ENCODE results near the gene PHLPP1.

PHLPP1 gene

GRCh38 chr18:62850619-62851306 is 135.4 kb downstream of the PHLPP1 start:
- no peak for DNase-seq (ENCODE audit: low read depth)

GRCh38 chr18:62852851-62853250 is 137.5 kb downstream of the PHLPP1 start:
- DNase-seq (ENCODE audit: low read depth), result peak; percentile 70

DNA sequence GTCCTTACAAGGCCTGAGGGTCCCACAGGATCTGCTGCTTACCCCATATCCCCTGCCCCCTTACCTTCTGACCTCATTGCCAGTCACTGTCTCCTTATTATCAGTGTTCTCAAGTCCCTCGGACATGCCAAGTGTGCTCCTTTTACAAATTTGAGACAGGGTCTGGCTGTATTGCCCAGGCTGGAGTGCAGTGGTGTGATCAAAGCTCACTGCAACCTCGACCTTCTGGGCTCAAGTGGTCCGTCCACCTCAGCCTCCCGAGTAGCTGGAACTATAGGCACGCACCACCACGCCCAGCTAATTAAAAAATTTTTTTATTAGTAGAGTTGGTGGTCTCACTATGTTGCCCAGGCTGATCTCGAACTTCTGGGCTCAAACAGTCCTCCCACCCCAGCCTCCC is 141.0 kb downstream of the PHLPP1 start:
- DNase-seq (ENCODE audit: low read depth), result no peak

- no peak for DNase-seq (ENCODE audit: low read depth)
Observed at GRCh38 chr18:62857263-62857976, 142.1 kb downstream of the PHLPP1 start.

- no peak for DNase-seq (ENCODE audit: low read depth)
Observed at GRCh38 chr18:62860062-62860461, 144.7 kb downstream of the PHLPP1 start.

DNA sequence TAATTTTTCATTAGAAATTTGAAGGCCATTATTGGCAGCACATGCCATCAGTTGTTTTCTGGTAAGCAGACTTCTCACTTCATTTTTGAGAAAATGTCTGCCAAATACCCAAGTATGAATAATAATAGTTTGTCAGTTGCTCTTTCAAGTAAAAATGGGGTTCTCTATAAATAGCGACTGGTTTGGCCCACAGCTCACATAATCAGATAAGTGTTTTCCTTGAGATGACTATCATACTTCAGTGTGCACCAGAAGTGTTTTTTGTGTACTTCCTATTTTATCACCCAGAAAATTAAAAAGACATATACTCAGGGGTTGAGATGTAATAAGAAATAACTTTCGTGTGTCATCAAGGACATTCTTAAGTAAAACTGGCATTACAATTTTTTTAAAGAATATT is 147.1 kb downstream of the PHLPP1 start:
- DNase-seq (ENCODE audit: low read depth), result no peak

DNA sequence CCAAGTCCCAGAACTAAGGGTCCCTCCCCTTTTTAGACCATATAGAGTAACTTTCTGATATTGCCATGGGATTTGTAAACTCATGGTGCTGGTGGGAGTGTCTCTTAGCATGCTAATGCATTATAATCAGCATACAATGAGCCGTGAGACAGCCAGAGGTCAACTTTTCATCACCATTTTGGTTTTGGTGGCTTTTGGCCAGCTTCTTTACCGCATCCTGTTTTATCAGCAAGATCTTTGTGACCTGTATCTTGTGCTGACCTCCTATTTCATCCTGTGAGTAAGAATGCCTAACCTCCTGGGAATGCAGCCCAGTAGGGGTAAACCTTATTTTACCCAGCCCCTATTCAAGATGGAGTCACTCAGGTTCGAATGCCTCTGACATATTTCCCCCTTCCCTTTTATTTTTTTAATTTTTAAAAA is 148.2 kb downstream of the PHLPP1 start:
- peak; percentile 94 for DNase-seq (ENCODE audit: low read depth)

DNA sequence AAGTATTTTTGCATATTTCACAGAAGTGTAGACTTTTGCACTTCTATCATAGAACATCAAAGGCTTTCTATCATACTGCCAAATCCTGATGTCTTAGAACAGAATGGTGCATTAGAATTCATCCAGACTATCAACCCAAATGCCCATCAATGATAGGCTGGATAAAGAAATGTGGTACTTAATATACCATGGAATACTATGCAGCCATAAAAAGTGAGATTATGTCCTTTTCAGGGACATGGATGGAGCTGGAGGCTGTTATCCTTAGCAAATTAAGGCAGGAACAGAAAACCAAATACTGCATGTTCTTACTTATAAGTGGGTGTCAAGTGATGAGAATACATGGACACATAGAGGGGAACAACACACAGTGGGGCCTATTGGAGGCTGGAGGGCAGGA is 150.2 kb downstream of the PHLPP1 start:
- no peak for DNase-seq (ENCODE audit: low read depth)

DNA sequence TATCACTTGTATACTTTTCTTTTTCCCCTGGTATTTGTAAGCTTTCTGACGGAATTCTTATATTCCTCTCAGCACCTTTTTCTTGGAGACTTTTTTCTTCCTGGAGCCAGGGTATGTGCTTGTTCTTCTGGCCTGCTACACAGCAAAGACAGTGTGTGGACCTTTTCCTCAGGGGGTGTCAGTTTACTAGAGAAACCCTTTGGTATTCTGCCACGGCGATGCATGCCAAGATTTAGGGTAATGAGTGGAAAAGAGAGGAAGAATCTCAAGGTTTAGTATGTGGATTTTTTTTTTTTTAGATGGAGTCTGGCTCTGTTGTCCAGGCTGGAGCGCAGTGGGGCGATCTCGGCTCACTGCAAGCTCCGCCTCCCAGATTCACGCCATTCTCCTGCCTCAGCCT is 152.2 kb downstream of the PHLPP1 start:
- no peak for DNase-seq (ENCODE audit: low read depth)

- no peak for DNase-seq (ENCODE audit: low read depth)
Observed at GRCh38 chr18:62868645-62869044, 153.3 kb downstream of the PHLPP1 start.

- no peak for DNase-seq (ENCODE audit: low read depth)
Observed at GRCh38 chr18:62870643-62871042, 155.3 kb downstream of the PHLPP1 start.

- no peak for DNase-seq (ENCODE audit: low read depth)
Observed at GRCh38 chr18:62875323-62875722, 160.0 kb downstream of the PHLPP1 start.

DNA sequence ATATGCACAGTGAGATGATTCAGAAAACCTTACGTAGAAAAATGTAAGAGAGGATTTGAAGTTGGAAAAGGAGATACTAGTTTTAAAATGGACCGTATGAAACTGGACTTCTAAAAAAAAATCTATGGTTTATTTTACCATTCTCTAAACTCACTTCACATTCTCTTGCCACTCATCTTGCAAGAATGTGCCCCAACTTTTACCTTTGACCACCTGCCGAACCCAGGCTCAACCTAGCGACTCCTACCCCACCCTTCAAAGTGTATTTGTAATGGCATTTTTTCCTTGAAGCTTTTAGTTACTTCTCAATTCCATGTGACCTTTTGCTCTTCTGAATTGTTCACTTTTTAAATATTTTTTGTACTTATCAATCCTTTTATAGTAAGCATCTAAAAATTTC is 160.8 kb downstream of the PHLPP1 start:
- no peak for DNase-seq (ENCODE audit: low read depth)

DNA sequence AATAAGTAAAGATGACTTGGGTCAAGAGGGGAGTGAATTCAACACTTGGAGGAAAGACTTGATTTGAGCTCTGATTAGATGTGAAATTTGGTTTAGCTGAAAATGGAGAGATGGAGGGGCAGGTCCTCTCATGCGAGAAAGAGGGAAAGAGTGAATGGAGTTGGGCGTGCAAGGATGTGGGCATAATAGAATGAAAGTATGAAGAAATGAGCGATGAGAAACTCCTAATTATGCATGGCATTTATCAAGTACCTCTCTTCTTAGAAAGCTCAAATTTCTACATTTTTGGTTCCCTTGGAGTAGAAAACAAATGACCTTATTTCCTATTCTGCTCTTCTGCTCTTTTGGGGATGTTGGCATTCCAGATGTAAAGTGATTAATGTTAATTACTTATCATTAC is 161.5 kb downstream of the PHLPP1 start:
- no peak for DNase-seq (ENCODE audit: low read depth)

DNA sequence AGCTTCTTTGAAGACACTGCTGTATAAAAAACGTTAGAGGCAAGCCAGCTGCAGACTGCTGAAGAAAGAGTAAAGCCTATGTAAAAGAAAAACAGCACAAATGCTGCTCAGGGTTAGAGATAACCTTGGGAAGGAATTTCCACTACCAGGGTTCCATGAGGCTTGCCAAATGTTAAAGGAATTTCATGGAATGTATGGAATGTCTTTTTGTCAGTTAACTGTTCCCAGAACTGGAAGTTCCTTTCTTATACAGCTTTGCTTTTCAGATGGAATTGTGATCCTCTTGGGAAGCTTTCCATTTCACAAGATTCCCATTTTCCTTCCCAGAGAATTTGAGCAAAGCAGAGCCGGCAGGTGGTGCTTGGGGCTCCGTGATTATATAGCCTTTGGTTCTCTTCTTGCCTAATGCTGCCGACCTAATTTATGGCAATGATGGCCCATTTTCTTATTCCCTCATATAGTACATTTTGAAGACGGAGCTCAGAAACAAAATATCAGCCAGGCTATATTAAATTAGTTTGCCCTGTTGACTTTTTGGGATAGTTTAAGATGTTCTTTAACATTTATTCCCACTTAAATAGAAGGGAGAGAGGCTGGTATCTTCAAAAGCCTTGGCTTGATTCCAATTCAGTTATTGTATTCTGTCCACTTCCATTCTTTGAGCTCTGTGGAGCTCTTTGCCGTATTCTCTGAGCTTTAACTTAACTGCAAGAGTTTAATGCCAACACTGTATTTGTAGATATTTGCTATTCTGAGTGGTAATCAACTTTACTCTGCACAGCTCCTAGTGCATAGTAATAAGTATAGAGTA is 162.3 kb downstream of the PHLPP1 start:
- peak; percentile 43 for DNase-seq (ENCODE audit: low read depth)

DNA sequence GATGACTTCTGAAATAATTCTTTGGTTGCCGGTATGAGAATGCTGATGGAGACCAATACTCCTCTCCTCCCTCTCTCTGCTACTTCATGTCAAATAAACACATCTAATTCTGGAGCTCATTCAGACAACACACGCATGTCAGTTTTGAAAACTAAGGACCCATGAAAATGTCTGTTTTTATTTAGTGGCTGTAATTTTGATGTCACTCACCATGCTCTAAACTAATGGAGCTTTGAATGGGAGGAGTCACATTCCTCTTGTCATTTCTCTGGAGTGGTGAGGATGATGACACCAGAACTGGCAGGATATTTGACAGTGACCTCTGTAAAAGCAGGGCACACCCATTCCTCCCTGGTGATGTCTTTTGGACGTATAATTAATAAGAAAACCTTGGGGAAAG is 163.0 kb downstream of the PHLPP1 start:
- no peak for DNase-seq (ENCODE audit: low read depth)

- DNase-seq (ENCODE audit: low read depth), result no peak
Observed at GRCh38 chr18:62880034-62880433, 164.7 kb downstream of the PHLPP1 start.

- DNase-seq (ENCODE audit: low read depth), result no peak
Observed at GRCh38 chr18:62880673-62881364, 165.5 kb downstream of the PHLPP1 start.

DNA sequence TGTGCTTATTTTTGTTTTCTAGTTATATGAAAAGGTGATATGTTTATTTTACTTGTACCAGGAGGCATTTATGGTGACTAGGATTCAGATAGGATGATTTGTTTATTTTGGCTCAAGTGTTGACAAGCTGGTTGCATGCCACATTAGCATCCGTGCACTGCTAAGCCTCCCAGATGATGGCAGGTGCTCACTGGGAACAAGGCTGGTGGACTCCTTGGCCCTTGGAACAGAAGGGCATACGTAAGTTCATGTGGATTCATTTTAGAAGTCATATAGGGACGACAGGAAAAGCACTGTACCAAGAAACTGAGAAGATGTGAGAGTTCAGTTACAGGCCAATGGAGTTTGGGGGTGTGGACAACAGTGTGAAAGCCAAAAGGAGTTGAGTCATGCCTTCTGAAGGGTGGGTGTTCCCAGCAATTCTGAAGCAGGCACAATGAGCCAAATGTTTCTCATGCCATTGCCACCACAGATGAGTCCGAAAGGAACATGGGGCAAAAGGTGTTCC is 166.2 kb downstream of the PHLPP1 start:
- DNase-seq (ENCODE audit: low read depth), result peak; percentile 92

DNA sequence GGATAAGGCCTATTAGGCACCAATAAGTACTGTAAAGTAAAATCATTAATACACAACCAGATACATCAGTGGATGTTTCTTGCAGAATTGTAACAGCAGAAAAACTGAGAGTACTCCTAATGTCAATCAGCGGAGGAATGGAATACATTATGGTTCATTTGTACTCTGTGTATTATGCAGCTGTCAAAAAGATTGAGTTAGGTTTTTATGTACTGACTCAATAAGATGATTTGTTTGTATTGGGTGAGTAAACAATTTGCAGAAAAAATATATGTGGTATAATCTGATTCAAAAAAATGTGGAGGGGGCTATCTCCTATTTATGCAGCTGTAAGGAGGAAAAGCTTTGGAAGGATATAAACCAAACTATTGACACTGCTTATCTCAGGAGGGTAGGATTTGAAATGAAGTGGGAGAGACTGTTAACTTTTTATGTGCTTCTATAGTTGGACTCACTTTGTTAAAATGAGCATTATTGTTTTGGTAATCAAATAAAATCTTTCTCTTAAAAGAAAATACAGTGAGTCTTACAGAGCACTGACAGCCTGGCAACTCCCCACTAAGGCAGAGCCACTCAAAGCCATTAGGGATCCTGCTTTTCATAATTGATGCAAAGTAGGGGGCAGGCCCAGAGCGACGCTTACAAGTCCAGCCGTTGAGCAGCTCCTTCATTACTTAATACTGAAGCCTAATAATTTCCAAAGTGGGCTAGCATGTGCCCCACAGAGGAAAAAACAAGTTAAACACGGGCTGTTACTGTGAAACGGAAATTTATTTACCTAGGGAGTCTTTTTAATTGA is 168.8 kb downstream of the PHLPP1 start:
- DNase-seq (ENCODE audit: low read depth), result no peak

DNA sequence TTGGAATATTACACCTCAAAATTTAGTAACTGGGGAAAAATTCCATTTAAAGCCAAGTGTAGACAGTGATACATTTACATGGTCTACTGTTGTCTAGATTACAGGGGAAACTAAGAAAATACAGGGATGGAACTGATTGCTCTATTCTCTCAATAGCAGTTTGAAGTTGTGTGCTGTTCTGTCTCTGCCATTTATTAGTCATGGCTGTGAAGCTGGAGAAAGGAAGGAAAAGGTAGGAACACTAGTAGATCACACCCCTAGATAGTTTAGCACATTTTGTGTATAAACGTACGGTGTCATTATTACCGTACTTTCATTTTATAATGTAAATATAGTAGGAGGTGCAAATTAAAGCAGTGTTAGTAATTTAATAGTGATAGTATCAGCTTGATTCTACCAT is 170.5 kb downstream of the PHLPP1 start:
- DNase-seq (ENCODE audit: low read depth), result no peak

Measured in ELR (cell line).